Mammary epithelial cell (primary cell): ENCODE results near the gene LRBA.
"Not testable (repeated sequence)": the region's sequence is repeated elsewhere in the genome, so short reads cannot be mapped to it uniquely, and the experiment has no call there.

Source experiments
- CTCF ChIP-seq, 2 donors: IDR thresholded peaks in 1 of 2; conservative IDR thresholded peaks in 1 of 2; 2 replicates each; pipeline ENCODE4 v1.5.1; 2011 to 2012; ENCODE audit warnings: inconsistent platforms in 2 of 2, low read length in 2 of 2, mild to moderate bottlenecking in 2 of 2, control low read depth in 1 of 2, low read depth in 1 of 2; ENCODE audit not compliant: insufficient read depth in 1 of 2; ENCODE audit errors: extremely low read depth in 1 of 2
- EZH2 ChIP-seq: IDR thresholded peaks from 2 replicates; pipeline ENCODE4 v1.6.1; 2012; ENCODE audit warnings: low read length, inconsistent platforms, borderline replicate concordance

GRCh38 chr4:150557811-150558210 lies 457.3 kb downstream of the LRBA start:
- TF ChIP-seq CTCF (conservative IDR thresholded peaks at IDR 0.05 in 1 of 2, IDR thresholded peaks at IDR 0.05 in 1 of 2; ENCODE audit: extremely low read depth in 1 of 2, insufficient read depth in 1 of 2, low read depth in 1 of 2, low read length in 2 of 2); EZH2: not testable (repeated sequence)
